Retinal pigment epithelial cell (primary cell): ENCODE data around the gene ARID3A.

Experiments
- DNase-seq: peaks from one replicate; pipeline ENCODE4 v3.0.0-alpha.2; 2010; ENCODE audit warnings: low read depth
- H3K4me3 ChIP-seq: 2 replicates; pipeline ENCODE4 v1.5.1; 2011; ENCODE audit warnings: mild to moderate bottlenecking, low read length, control low read depth, moderate library complexity
- TF ChIP-seq, protein P1 (sequence below): conservative IDR thresholded peaks from 2 replicates; pipeline ENCODE4 v1.5.1; 2011; ENCODE audit warnings: low read depth, low read length, control low read depth, inconsistent platforms

ARID3A gene

DNA sequence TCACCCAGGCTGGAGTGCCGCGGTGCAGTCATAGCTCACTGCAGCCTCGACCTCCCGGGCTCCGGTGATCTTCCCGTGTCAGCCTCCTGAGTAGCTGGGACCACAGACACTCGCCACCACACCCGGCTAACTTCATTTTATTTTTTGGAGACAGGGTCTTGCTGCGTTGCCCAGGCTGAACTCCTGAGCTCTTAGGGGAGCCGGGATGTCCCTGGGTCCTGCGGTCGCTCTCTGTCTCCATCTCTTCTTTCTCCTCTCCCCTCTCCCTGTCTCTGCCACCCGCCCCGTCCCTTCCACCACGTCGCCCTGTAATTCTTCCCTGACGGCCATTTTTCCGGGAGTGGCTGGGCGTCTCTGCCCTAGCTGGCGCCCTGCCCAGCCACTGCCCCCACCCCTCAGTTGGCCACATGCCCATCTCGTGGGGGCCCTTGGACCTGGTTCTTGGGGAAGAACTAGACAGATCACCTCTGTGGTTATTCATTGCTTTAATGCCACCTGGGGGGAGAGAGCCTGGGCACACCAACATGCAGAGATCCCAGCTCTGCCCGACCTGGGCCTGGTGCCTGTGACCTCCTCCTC is 18.9 kb downstream of the ARID3A start:
- no peak for DNase-seq
- TF ChIP-seq, protein P1, sequence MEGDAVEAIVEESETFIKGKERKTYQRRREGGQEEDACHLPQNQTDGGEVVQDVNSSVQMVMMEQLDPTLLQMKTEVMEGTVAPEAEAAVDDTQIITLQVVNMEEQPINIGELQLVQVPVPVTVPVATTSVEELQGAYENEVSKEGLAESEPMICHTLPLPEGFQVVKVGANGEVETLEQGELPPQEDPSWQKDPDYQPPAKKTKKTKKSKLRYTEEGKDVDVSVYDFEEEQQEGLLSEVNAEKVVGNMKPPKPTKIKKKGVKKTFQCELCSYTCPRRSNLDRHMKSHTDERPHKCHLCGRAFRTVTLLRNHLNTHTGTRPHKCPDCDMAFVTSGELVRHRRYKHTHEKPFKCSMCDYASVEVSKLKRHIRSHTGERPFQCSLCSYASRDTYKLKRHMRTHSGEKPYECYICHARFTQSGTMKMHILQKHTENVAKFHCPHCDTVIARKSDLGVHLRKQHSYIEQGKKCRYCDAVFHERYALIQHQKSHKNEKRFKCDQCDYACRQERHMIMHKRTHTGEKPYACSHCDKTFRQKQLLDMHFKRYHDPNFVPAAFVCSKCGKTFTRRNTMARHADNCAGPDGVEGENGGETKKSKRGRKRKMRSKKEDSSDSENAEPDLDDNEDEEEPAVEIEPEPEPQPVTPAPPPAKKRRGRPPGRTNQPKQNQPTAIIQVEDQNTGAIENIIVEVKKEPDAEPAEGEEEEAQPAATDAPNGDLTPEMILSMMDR, result no peak
- H3K4me3 ChIP-seq, result no peak overlapping the region

DNA sequence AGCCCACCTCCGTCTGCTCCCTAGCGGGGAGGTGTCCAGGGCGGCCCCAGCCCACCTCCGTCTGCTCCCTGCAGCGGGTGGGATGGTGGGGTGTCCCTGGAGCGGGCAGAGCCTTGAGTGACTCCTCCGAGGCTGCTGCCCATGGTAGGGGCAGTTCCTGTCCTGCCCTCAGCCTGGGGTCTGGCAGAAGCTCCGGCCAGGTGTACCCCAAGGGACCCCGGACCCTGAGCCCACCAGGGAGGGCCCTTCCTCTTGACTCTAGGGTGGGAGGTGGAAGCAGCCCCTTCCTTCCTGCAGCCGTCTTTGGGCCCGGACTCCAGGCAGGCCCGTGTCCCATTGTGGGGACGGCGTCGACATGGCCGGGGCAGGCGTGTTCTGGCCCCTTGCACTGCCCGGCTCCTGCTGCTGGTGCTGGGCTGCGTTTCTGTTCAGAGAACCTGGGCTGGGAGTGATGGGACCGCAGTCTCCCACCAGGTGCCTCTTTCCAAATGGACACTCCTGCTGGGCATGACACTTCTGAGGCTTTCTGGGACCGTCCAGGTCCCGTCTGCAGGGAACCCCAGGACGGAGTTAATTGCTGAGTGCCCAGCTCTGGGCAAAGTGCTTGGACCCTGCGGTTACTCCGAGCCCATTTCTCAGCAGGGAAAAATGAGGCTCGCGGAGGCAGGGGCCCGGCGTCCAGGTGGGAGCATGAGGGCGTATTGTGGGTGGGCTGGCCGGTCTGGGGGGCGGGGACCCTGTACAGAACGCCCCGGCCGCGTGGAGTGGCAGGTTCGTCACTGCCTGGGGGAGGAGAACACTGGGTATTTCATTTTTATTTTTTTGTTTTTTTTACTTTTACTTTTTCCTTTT is 19.8 kb downstream of the ARID3A start:
- TF ChIP-seq, protein P1, result no peak
- no peak for DNase-seq
- H3K4me3 ChIP-seq, result no peak overlapping the region

DNA sequence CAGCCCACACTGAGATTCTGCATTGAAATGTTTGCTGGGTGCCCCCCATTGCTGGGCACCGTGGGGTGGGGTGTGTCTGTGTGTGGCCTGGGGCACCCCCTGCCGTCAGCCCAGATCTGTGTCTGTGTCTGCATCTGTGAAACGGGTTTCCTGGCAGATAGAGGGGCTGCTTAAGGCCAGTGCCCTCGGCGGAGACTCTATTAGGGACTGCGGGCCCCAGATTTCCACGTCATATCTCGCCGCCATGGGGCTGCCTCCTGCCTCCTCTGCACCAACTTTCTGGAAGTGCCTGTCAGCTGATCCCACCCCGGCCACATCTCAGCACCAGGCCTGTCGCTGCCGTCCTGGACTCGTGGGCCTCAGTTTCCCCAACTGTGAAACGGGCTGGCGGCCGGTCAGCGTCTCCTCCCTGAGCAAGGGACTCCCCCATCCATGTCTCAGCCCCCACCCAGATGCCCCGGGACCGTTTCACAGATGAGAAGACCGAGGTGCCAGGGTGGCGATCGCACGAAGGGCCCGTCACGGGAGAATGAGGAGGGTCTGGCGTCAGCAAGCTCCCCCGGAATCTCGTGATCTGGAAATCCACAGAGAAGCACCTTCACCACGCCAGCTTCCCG is 21.4 kb downstream of the ARID3A start:
- DNase-seq, result no peak
- TF ChIP-seq, protein P1, result no peak
- H3K4me3 ChIP-seq, result no peak overlapping the region

DNA sequence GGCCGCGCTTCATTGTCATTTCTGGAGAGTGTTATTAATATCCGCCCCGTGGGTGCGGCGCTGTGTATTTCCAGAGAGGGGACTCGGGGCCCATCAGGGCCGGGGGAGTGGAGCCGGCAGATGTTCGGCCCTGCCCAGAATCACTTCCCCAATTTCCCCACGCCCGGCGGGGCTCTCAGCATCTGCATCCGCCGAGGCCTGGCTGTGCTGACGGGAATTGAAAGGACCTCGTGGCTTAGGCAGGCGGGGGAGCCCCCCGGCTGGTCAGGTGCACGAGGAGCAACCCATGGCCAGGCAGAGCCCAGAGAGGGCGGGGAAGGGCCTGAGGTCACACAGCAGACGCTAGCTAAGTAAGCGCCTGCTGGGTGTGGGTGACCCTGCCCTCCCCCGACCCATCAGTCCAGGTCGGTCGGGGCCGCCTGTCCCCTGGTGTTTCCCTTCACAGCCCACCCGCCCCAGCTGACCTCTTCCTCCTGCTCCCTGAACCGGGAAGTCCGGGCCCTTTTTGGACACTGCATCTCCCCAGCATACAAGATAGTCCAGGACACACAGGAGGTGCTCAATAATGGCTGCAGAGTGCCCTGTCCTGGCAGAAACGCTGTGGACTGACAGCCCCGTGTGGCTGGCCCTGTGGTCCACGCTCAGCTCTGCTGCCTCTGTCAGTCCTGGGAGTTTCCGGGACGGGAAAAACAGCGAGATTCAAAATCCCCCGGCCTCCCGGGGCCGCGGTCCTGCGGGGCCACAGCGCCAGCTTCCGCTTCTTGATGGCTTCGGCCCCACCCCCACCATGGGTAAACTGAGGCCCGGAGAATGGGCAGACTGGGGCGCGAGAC is 22.1 kb downstream of the ARID3A start:
- DNase-seq, result no peak
- TF ChIP-seq, protein P1, result no peak

DNA sequence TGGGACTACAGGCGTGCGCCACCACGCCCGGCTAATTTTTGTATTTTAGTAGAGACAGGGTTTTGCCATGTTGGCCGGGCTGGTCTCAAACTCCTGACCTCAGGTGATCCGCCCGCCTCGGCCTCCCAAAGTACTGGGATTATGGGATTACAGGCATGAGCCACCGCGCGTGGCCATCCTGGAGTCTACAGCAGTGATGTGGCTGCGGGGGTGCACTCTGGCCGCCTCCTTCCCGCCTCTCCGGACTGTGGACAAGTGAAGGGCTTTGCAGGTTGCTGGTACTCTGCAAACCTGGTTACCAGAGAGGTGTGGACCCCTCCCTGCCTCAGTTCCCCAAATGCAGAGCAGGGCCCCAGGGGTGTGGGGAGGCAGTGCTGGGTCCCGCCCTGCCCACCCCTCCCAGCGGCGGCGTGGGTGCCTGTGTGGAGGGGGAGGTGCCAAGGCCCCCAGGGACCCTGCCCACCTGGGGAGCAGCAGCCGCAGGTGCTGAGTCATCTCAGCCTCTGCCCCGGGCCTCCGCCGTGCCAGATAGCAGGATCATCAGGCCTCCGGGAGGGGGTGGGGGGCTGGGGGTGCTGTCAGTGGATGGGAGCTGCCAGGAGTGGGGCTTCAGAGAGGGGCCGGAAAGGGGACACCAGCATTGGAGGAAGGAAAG is 23.1 kb downstream of the ARID3A start:
- no peak overlapping the region for H3K4me3 ChIP-seq
- no peak for DNase-seq
- TF ChIP-seq, protein P1, result no peak

More for the DNA sequence above, 22.1 kb downstream of the ARID3A start:
- H3K4me3 ChIP-seq, result no peak overlapping the region

DNA sequence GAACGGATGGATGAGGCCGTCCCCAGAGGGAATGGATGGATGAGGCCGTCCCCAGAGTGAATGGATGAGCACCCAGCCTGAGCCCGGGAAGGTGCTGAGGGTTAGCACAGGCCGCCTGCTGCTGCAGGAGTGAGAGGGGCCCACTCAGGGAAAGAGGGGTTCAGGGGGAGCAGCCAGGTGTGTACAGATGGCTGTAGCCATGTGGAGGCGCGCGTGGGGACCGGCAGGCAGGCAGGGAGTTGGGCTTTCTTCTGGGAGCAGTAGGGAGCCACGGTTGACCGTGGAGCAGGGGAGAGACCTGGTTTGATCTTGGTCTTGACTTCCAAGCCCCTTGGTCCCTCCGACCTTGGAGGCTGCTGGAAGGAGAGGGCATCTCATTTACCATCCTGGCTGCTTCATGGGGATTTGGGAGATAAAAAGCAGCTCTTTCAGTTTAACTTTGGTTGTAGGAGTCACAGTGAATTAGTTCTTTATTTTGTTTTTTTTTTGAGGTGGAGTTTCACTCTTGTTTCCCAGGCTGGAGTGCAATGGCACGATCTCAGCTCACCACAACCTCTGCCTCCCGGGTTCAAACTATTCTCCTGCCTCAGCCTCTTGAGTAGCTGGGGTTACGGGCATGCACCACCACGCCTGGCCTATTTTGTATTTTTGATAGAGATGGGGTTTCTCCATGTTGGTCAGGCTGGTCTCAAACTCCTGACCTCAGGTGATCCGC is 24.7 kb downstream of the ARID3A start:
- DNase-seq, result no peak
- H3K4me3 ChIP-seq, result no peak overlapping the region
- TF ChIP-seq, protein P1, result no peak
